ENCODE measurements around the gene TBC1D21. TPM values are rescaled to one million over a fixed set of nuclear protein-coding genes. Genes with fewer than 3 reads are reported as not detected.

TBC1D21 gene
- total RNA-seq, 2 donors from 2014 or later = not detected

DNA sequence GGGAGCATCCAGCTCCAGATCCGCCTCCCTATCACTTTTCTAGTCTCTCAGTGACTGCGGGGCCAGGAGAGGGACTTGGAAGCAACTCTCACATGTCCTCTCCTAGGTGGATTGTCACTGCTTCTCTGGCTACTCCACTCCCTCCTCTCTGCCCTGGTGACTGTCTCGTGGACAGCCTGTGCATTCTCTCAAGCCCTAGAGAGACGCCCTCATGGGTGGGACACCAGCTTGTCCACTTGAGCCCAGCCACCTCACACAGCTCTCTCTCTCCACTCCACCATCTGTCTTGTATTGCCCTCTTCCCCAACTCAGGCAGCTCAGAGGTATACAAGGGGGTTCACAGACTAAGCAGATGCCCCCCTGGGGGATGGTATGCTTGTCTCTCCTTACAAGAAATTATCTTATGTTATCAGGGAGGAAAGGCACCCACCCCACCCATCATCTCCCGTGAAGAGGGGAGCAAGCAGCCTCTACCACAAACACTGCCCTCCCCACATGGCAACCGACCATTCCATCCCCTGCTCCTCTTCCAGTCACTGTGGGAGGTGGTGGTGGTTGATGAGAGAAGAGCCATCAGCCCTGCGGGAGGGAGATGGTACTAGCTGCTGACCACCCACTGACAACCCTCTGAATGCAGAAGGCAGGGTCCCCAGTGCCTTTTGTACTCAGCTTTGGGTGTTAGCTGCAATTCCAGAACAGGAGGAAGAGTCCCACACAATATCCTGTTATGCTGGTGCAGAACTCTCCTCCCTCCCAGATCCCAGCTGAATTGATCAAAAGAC is 37.3 kb downstream of the TBC1D21 start:
- ATAC-seq (ENCODE audit: insufficient number of reproducible peaks, low FRiP score, low read depth) (no peak), DNase-seq (ENCODE audit: low spot score) (no peak)
- Histone ChIP-seq H3K27me3 (replicated peaks; ENCODE audit: insufficient read depth) (no peaks in the 10 kb centered on the region), H3K27ac (no peak overlapping the region), H3K36me3 (no peaks in the 10 kb centered on the region), H3K9me3 (no peaks in the 10 kb centered on the region), H3K4me3 (no peak overlapping the region), H3K4me1 (ENCODE audit: control insufficient read depth in 1 of 2, low read depth in 2 of 2) (no peaks in the 10 kb centered on the region)
- TF ChIP-seq, protein P1, sequence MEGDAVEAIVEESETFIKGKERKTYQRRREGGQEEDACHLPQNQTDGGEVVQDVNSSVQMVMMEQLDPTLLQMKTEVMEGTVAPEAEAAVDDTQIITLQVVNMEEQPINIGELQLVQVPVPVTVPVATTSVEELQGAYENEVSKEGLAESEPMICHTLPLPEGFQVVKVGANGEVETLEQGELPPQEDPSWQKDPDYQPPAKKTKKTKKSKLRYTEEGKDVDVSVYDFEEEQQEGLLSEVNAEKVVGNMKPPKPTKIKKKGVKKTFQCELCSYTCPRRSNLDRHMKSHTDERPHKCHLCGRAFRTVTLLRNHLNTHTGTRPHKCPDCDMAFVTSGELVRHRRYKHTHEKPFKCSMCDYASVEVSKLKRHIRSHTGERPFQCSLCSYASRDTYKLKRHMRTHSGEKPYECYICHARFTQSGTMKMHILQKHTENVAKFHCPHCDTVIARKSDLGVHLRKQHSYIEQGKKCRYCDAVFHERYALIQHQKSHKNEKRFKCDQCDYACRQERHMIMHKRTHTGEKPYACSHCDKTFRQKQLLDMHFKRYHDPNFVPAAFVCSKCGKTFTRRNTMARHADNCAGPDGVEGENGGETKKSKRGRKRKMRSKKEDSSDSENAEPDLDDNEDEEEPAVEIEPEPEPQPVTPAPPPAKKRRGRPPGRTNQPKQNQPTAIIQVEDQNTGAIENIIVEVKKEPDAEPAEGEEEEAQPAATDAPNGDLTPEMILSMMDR (IDR thresholded peaks at IDR 0.05) = no peak

DNA sequence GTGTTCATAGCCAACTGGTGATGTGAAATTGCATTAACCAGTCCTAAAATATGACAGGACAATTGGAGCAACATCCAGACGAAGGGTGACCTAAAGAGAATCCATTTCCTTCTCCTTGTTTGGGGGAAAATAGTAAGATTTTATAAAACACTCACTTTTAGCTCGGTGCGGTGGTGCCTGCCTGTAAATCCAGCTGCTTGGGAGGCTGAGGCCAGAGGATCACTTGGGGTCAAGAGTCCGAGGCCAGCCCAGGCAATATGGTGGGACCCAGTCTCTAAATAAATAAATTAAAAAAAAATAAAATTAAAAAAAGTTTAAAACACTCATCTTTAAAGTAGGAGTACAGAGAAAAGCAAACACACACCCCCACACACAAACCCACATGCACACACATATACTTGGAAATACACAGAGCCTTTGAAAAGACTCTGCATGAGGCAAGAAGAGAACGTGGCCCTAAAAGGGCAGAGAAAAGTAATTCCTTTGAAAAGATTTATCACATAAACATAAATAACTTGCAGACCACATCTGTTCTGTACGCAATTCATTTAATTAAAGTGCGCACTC is 38.7 kb downstream of the TBC1D21 start:
- no peak overlapping the region for H3K4me3 ChIP-seq
- H3K36me3 ChIP-seq = no peaks in the 10 kb centered on the region
- TF ChIP-seq, protein P1 (IDR thresholded peaks at IDR 0.05) = no peak
- ATAC-seq (ENCODE audit: insufficient number of reproducible peaks, low FRiP score, low read depth) = no peak
- H3K9me3 ChIP-seq = no peaks in the 10 kb centered on the region
- no peak for DNase-seq (ENCODE audit: low spot score)
- H3K27me3 ChIP-seq (replicated peaks; ENCODE audit: insufficient read depth) = no peaks in the 10 kb centered on the region
- H3K4me1 ChIP-seq (ENCODE audit: control insufficient read depth in 1 of 2, low read depth in 2 of 2) = no peaks in the 10 kb centered on the region
- H3K27ac ChIP-seq = no peak overlapping the region

DNA sequence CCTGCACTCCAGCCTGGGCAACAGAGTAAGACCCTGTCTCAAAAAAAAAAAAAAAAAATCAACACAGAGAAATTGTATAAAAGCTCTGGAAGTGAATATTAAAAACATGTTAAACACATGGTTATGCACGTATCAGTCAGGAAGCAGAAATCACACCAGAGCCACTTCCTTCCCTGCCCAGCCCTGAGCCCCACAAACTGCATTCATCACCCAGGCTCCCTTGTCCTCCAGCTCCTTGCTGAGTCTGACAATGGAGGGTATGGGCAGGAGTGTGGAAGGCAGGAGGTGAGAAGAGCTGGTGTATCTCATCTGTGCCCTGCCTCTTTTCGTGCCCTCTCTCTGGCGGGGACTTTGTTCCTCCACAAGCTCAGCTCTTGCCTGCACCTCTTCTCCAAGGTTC is 40.8 kb downstream of the TBC1D21 start:
- TF ChIP-seq, protein P1 (IDR thresholded peaks at IDR 0.05) = no peak
- Histone ChIP-seq H3K9me3 (no peaks in the 10 kb centered on the region), H3K36me3 (peaks cover 5% of the 10 kb centered on the region), H3K4me1 (ENCODE audit: control insufficient read depth in 1 of 2, low read depth in 2 of 2) (no peaks in the 10 kb centered on the region), H3K27ac (no peak overlapping the region), H3K4me3 (no peak overlapping the region), H3K27me3 (replicated peaks; ENCODE audit: insufficient read depth) (no peaks in the 10 kb centered on the region)
- no peak for ATAC-seq (ENCODE audit: insufficient number of reproducible peaks, low FRiP score, low read depth)
- DNase-seq (ENCODE audit: low spot score) = no peak

DNA sequence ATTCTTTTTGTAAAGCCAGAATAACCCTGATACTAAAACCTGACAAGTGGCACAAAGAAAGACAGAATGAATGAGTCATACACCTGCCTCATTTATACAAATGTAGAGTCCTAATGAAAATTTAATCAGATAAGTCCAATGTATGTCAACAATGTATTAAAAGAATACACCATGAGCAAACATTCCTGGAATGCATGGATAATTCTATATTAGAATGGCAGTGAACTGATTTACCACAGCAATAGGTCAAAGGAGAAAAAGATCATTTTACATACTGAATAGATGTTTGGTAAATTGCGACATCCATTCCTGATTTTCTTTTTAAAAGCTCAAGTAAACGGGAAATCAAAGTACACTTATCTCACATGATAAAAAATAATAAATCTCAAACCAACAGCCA is 41.7 kb downstream of the TBC1D21 start:
- H3K4me1 ChIP-seq (ENCODE audit: control insufficient read depth in 1 of 2, low read depth in 2 of 2) = no peaks in the 10 kb centered on the region
- H3K36me3 ChIP-seq = peaks cover 9% of the 10 kb centered on the region
- H3K4me3 ChIP-seq = no peak overlapping the region
- ATAC-seq (ENCODE audit: insufficient number of reproducible peaks, low FRiP score, low read depth) (no peak), DNase-seq (ENCODE audit: low spot score) (no peak)
- no peaks in the 10 kb centered on the region for H3K9me3 ChIP-seq
- H3K27me3 ChIP-seq (replicated peaks; ENCODE audit: insufficient read depth) = no peaks in the 10 kb centered on the region
- TF ChIP-seq, protein P1 (IDR thresholded peaks at IDR 0.05) = no peak
- no peak overlapping the region for H3K27ac ChIP-seq

DNA sequence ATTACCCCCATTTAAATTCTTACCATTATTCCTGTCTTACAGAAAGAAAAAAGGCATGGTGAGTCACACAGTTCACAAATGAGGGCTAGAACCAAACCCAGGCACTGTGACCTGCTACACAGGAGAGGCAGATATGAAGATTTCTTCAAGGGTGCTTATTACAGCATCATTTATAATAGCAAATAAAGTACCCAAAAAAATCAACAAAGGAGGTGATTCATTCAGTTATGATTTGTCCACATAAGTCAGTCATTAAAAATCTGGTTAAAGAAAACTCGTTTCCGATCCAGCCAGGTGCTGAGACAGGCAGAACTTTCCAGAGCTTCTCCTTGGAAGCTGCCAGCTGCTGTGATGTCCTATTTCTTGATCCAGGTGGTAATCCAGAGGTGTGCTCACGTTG is 45.4 kb downstream of the TBC1D21 start:
- TF ChIP-seq, protein P1 (IDR thresholded peaks at IDR 0.05) = no peak
- ATAC-seq (ENCODE audit: insufficient number of reproducible peaks, low FRiP score, low read depth) = no peak
- Histone ChIP-seq H3K4me1 (ENCODE audit: control insufficient read depth in 1 of 2, low read depth in 2 of 2) (peaks cover 26 to 37% of the 10 kb centered on the region in 2 donors), H3K27me3 (replicated peaks; ENCODE audit: insufficient read depth) (no peaks in the 10 kb centered on the region), H3K27ac (no peak overlapping the region), H3K9me3 (no peaks in the 10 kb centered on the region), H3K36me3 (peaks cover 9% of the 10 kb centered on the region), H3K4me3 (no peak overlapping the region)
- DNase-seq (ENCODE audit: low spot score) = no peak

All from thoracic aorta (tissue), 2 donors.